Activated CD4-positive, alpha-beta memory T cell treated with anti-CD3 and anti-CD28 coated beads for 36 hours (primary cell): ENCODE results near the gene FBXL17. TPM values are rescaled to one million over a fixed set of nuclear protein-coding genes. Genes with fewer than 3 reads are reported as not detected.

Experiments
- CTCF ChIA-PET: fragments of 350-600 bp; sonication (Branson Sonifier 250); formaldehyde crosslinking; loops from one replicate; lab custom pipeline; 2021; ENCODE audit warnings: antibody characterized with exemption, inconsistent platforms; lab: Charles Lee
- POLR2A ChIA-PET: fragments of 350-600 bp; sonication (Branson Sonifier 250); formaldehyde crosslinking; loops from one replicate; lab custom pipeline; 2021; ENCODE audit warnings: antibody characterized with exemption; lab: Charles Lee
- DNase-seq: peaks from one replicate; pipeline ENCODE4 v3.0.0-alpha.2; 2020
- H3K27ac Mint-ChIP-seq: one replicate; pipeline ENCODE4 v1.8.0; 2021; ENCODE audit warnings: mixed read lengths
- H3K27me3 Mint-ChIP-seq: one replicate; pipeline ENCODE4 v1.8.0; 2021; ENCODE audit warnings: mixed read lengths
- H3K36me3 Mint-ChIP-seq: one replicate; pipeline ENCODE4 v1.8.0; 2021; ENCODE audit warnings: mixed read lengths
- H3K4me1 Mint-ChIP-seq: one replicate; pipeline ENCODE4 v1.8.0; 2021; ENCODE audit warnings: low read depth, mixed read lengths
- H3K4me3 Mint-ChIP-seq: one replicate; pipeline ENCODE4 v1.8.0; 2021; ENCODE audit warnings: mild to moderate bottlenecking, mixed read lengths
- H3K9me3 Mint-ChIP-seq: one replicate; pipeline ENCODE4 v1.8.0; 2021; ENCODE audit warnings: mixed read lengths
- intact Hi-C: fragments of 100-400 bp; cut with micrococcal nuclease; formaldehyde crosslinking; loops from one replicate; pipeline ENCODE4 v1.15.1; 2023
- total RNA-seq, 2 experiments: library from RNA; stranded (reverse); gene quantifications; one replicate each; pipeline ENCODE4 v1.2.3, GENCODE V29; 2021

The FBXL17 gene
- total RNA-seq, 2 experiments from 2014 or later = 5.5 to 6.7 TPM

- no peaks in the 10 kb centered on the region for H3K27me3 Mint-ChIP-seq
- peaks cover 10% of the 10 kb centered on the region for H3K4me1 Mint-ChIP-seq
- CTCF ChIA-PET = interaction anchor here (0.6 to 6.9 kb wide), 41 partner anchors 9 to 527 kb away, joined by 3 to 71 read pairs (median 4); no protein-coding TSS in a partner anchor
- no peaks in the 10 kb centered on the region for H3K36me3 Mint-ChIP-seq
- no peaks in the 10 kb centered on the region for H3K9me3 Mint-ChIP-seq
- POLR2A ChIA-PET = no interaction called here
- DNase-seq = peak; percentile 76
- no peak overlapping the region for H3K27ac Mint-ChIP-seq
- intact Hi-C loops = loop anchor here (1.0 kb wide), 2 partner anchors 85 to 121 kb away; no protein-coding TSS in a partner anchor
- no peak overlapping the region for H3K4me3 Mint-ChIP-seq
Measured at GRCh38 chr5:108260117-108260857, 121.6 kb downstream of the FBXL17 start.

- POLR2A ChIA-PET = no interaction called here
- CTCF ChIA-PET = interaction anchor here (0.7 to 6.9 kb wide), 11 partner anchors 10 to 123 kb away, joined by 3 to 71 read pairs (median 5); partner anchors contain the start of gene FBXL17
- no peak overlapping the region for H3K27ac Mint-ChIP-seq
- intact Hi-C loops = no loop called here
- no peak for DNase-seq
- H3K27me3 Mint-ChIP-seq = no peaks in the 10 kb centered on the region
- no peaks in the 10 kb centered on the region for H3K9me3 Mint-ChIP-seq
- H3K4me3 Mint-ChIP-seq = no peak overlapping the region
- no peaks in the 10 kb centered on the region for H3K36me3 Mint-ChIP-seq
- peaks cover 7% of the 10 kb centered on the region for H3K4me1 Mint-ChIP-seq
Measured at GRCh38 chr5:108259306-108259705, 122.6 kb downstream of the FBXL17 start.

- Mint-ChIP-seq H3K4me1 (peaks cover 7% of the 10 kb centered on the region), H3K27me3 (no peaks in the 10 kb centered on the region), H3K4me3 (no peak overlapping the region), H3K9me3 (no peaks in the 10 kb centered on the region), H3K27ac (no peak overlapping the region), H3K36me3 (no peaks in the 10 kb centered on the region)
- DNase-seq = no peak
- intact Hi-C loops = no loop called here
- CTCF ChIA-PET = interaction anchor here (6.9 kb wide), 1 partner anchor 87 kb away, joined by 71 read pairs; no protein-coding TSS in a partner anchor
- POLR2A ChIA-PET = interaction anchor here (0.6 kb wide), 1 partner anchor 86 kb away, joined by 4 read pairs; no protein-coding TSS in a partner anchor
Measured at GRCh38 chr5:108257996-108258395, 123.9 kb downstream of the FBXL17 start.

GRCh38 chr5:108255468-108255867 is 126.4 kb downstream of the FBXL17 start:
- Mint-ChIP-seq H3K4me1 (peaks cover 3% of the 10 kb centered on the region), H3K36me3 (no peaks in the 10 kb centered on the region), H3K4me3 (no peak overlapping the region), H3K27me3 (no peaks in the 10 kb centered on the region), H3K27ac (no peak overlapping the region), H3K9me3 (no peaks in the 10 kb centered on the region)
- intact Hi-C loops = no loop called here
- ChIA-PET CTCF (interaction anchor here (0.7 to 6.9 kb wide), 2 partner anchors 89 to 482 kb away, joined by 3 to 71 read pairs; no protein-coding TSS in a partner anchor), POLR2A (no interaction called here)
- no peak for DNase-seq

GRCh38 chr5:108251350-108251749 is 130.5 kb downstream of the FBXL17 start:
- no peak for DNase-seq
- peaks cover 6% of the 10 kb centered on the region for H3K36me3 Mint-ChIP-seq
- no peak overlapping the region for H3K4me3 Mint-ChIP-seq
- H3K9me3 Mint-ChIP-seq = no peaks in the 10 kb centered on the region
- H3K4me1 Mint-ChIP-seq = no peaks in the 10 kb centered on the region
- no peaks in the 10 kb centered on the region for H3K27me3 Mint-ChIP-seq
- intact Hi-C loops = no loop called here
- H3K27ac Mint-ChIP-seq = no peak overlapping the region
- ChIA-PET POLR2A (no interaction called here), CTCF (interaction anchor here (1.1 kb wide), 1 partner anchor 9 kb away, joined by 5 read pairs; no protein-coding TSS in a partner anchor)

DNA sequence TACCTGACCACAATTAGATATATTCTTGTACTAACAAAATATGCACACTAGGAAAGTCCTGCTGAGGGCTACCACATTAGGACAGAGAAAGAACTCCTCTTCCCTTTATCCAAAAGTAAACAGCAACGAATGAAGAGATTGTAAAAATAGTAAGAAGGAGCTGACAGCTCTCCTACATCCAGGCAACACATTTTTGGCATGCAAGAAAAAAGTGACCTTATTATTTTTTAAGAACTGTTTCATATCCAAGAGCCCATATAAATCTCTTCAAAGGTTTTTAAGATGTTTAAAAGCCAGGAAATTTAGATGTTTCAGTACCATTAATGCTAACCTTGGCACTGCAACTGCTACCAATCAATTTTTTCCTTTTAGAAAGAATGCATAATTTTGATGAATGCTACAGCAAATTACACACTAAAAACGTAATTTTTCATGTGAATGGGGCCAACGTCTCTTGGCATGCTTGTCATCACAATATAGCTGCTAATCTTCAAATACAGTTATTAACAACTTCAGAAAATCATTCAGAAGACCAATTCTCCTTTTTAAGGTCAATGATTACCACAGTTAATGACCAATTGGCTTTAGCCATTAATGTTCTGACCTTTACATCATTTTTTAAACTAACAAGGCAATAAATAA is 132.0 kb downstream of the FBXL17 start:
- H3K4me3 Mint-ChIP-seq = no peak overlapping the region
- DNase-seq = no peak
- H3K36me3 Mint-ChIP-seq = peaks cover 6% of the 10 kb centered on the region
- POLR2A ChIA-PET = no interaction called here
- H3K27me3 Mint-ChIP-seq = no peaks in the 10 kb centered on the region
- intact Hi-C loops = no loop called here
- no peaks in the 10 kb centered on the region for H3K4me1 Mint-ChIP-seq
- H3K27ac Mint-ChIP-seq = no peak overlapping the region
- no peaks in the 10 kb centered on the region for H3K9me3 Mint-ChIP-seq
- CTCF ChIA-PET = interaction anchor here (0.7 to 2.2 kb wide), 2 partner anchors 10 to 85 kb away, joined by 4 to 15 read pairs; no protein-coding TSS in a partner anchor

GRCh38 chr5:108249095-108249784 is 132.7 kb downstream of the FBXL17 start:
- DNase-seq = no peak
- intact Hi-C loops = no loop called here
- ChIA-PET POLR2A (no interaction called here), CTCF (interaction anchor here (2.2 kb wide), 1 partner anchor 11 kb away, joined by 15 read pairs; no protein-coding TSS in a partner anchor)
- Mint-ChIP-seq H3K27me3 (no peaks in the 10 kb centered on the region), H3K36me3 (peaks cover 6% of the 10 kb centered on the region), H3K9me3 (no peaks in the 10 kb centered on the region), H3K4me3 (no peak overlapping the region), H3K4me1 (no peaks in the 10 kb centered on the region), H3K27ac (no peak overlapping the region)

DNA sequence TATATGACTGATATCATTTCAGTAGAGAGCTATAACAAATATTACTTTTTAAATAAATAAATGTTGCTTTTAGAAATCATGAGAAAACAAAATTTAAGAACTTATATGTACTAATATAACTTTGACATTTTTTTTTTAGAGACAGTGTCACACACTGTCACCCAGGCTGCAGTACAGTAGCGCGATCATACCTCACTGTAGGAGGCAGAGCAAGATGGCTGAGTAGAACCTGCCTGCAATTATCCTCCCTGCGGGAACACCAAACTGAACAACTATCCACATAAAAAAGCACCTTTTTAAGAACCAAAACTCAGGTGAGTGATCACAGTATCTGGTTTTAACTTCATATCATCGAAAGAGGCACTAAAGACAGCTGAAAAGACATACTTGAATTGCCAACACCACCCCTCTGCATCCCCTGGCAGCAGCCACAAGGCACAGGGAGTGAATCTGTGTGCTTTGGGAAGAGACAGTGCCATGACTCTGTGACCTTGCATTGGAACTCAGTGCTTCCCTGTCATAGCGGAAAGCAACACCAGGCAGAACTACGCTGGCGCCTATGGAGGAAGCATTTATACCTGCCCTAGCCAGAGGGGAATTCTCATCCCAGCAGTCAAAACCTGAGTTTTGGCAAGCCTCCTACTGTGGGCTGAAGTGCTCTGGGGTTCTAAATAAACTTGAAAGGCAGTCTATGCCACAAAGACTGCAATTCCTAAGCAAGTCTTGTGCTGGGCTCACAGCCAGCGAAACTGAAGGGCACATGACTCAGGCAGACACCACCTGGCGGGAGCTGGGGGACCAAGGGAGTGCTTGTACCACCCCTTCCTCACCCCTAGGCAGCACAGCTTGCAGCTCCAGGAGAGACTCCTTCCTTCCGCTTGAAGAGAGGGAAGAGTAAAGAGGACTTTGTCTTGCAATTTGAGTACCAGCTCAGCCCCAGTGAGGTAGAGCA is 142.7 kb downstream of the FBXL17 start:
- ChIA-PET CTCF (interaction anchor here (1.0 to 1.8 kb wide), 2 partner anchors 21 to 22 kb away, joined by 4 read pairs; no protein-coding TSS in a partner anchor), POLR2A (no interaction called here)
- H3K9me3 Mint-ChIP-seq = no peaks in the 10 kb centered on the region
- intact Hi-C loops = no loop called here
- H3K4me1 Mint-ChIP-seq = no peaks in the 10 kb centered on the region
- H3K4me3 Mint-ChIP-seq = no peak overlapping the region
- H3K27ac Mint-ChIP-seq = no peak overlapping the region
- DNase-seq = no peak
- H3K27me3 Mint-ChIP-seq = no peaks in the 10 kb centered on the region
- peaks cover 12% of the 10 kb centered on the region for H3K36me3 Mint-ChIP-seq

DNA sequence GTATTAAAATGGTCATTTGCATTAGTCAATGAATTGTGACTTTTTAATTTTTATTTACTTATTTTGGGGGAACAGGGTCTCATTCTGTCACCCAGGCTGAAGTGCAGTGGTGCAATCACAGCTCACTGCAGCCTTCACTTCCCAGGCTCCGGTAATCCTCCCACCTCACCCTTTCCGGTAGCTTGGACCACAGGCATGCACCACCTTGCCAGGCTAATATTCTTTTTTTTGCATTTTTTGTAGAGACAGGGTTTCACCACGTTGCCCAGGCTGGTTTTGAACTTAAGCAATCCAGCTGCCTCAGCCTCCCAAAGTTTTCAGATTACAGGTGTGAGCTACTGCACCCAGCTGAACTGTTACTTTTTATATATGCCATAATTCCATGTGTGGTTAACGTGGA is 143.4 kb downstream of the FBXL17 start:
- no peak overlapping the region for H3K27ac Mint-ChIP-seq
- no peak overlapping the region for H3K4me3 Mint-ChIP-seq
- CTCF ChIA-PET = interaction anchor here (1.8 kb wide), 1 partner anchor 22 kb away, joined by 4 read pairs; no protein-coding TSS in a partner anchor
- POLR2A ChIA-PET = no interaction called here
- H3K4me1 Mint-ChIP-seq = no peaks in the 10 kb centered on the region
- H3K36me3 Mint-ChIP-seq = peaks cover 12% of the 10 kb centered on the region
- H3K27me3 Mint-ChIP-seq = no peaks in the 10 kb centered on the region
- no peak for DNase-seq
- H3K9me3 Mint-ChIP-seq = no peaks in the 10 kb centered on the region
- intact Hi-C loops = no loop called here

DNA sequence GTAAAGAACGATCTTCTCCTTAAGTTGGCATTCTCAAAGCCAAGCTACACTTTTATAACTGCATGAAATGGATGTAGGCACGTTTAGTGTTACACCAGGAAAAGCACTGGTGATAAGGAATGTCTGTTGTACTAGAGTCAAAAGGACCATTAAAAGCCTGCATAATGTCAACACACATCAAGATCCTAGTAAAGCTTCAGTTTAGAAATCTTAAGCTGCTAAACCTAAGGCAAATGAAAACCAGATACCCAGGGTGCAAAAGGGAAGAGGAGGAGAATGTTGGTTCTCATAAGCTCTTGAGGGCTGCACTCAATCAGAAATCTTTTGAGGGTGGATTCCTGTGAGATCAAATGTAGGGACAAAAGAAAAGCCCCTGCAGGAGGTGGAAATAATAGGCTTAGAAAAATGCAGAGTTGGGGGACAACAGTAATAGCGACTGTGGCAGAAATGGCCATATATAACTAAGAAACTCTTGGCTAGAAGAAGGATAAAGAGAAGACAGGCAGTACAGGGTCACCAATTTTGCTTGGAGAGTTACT is 148.2 kb downstream of the FBXL17 start:
- no peak overlapping the region for H3K27ac Mint-ChIP-seq
- CTCF ChIA-PET = no interaction called here
- no peak for DNase-seq
- peaks cover 17% of the 10 kb centered on the region for H3K36me3 Mint-ChIP-seq
- H3K4me3 Mint-ChIP-seq = no peak overlapping the region
- H3K4me1 Mint-ChIP-seq = no peaks in the 10 kb centered on the region
- POLR2A ChIA-PET = no interaction called here
- peaks cover 5% of the 10 kb centered on the region for H3K9me3 Mint-ChIP-seq
- intact Hi-C loops = no loop called here
- no peaks in the 10 kb centered on the region for H3K27me3 Mint-ChIP-seq

GRCh38 chr5:108232805-108233204 is 149.1 kb downstream of the FBXL17 start:
- ChIA-PET CTCF (no interaction called here), POLR2A (no interaction called here)
- H3K36me3 Mint-ChIP-seq = peaks cover 18% of the 10 kb centered on the region
- H3K27ac Mint-ChIP-seq = no peak overlapping the region
- intact Hi-C loops = no loop called here
- H3K4me3 Mint-ChIP-seq = no peak overlapping the region
- no peak for DNase-seq
- no peaks in the 10 kb centered on the region for H3K27me3 Mint-ChIP-seq
- peaks cover 5% of the 10 kb centered on the region for H3K9me3 Mint-ChIP-seq
- H3K4me1 Mint-ChIP-seq = no peaks in the 10 kb centered on the region
